Measurements from ENCODE around the gene PCDH12. TPM values are rescaled to one million over a fixed set of nuclear protein-coding genes. Genes with fewer than 3 reads are reported as not detected.

PCDH12 gene
- total RNA-seq, 1 experiment from 2014 or later: not detected

DNA sequence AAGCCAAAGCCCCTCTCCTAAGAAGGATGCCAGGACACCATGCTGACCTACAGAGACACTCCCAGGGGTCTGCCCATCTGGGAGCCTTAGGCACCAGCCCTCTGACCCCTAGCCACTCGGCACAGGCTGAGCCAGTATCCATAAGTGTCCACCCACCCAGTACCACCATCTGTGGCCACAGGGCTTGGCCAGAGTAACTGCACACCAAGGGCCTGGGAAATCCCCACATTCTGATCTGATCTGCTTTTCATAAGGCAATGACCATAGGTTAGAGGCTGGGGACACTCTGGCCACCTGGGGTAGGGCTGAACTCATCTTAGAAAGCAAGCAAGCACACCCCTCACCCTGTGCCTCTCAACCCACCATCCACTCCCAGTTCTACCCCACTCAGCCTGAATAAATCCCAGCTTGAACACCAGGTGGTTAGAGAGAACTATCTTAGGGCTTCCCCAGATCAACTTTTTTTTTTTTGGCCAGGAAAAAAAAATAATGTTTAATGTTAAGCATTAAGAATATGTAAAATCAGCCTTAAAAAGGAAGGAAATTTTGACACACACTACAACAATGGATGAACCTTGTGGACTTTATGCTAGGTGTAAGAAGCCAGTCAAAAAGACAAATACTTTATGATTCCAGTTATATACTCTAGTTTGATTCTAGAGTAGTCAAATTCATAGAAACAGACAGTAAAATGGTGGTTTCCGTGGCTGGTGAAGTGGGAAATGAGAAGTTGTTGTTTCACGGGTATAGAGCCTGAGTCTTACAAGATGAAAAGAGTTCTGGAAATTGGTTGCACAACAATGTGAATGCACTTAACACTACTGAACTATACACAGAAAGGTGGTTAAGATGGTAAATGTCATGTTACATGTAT lies 48.6 kb upstream of the PCDH12 start:
- Histone ChIP-seq H2BK15ac (ENCODE audit: low read depth, low read length) (no peak overlapping the region), H3K23ac (ENCODE audit: insufficient read length, low read depth, low read length) (no peak overlapping the region), H2AK5ac (ENCODE audit: insufficient read length, low read length) (no peak overlapping the region), H3K14ac (ENCODE audit: insufficient read depth, low read length) (no peak overlapping the region), H3K56ac (ENCODE audit: insufficient read length, low read depth, low read length) (no peak overlapping the region), H4K5ac (ENCODE audit: insufficient read length, low read depth, low read length) (no peak overlapping the region), H3T11ph (ENCODE audit: low read length) (no peak overlapping the region), H3K79me1 (ENCODE audit: insufficient read depth, low read depth, low read length, poor library complexity, severe bottlenecking) (no peaks in the 10 kb centered on the region), H2BK5ac (ENCODE audit: insufficient read length, low read length) (no peak overlapping the region), H2BK120ac (ENCODE audit: low read depth, low read length, poor library complexity, severe bottlenecking) (no peak overlapping the region), H3K27ac (ENCODE audit: insufficient read length, low read depth, low read length) (no peak overlapping the region), H4K91ac (ENCODE audit: insufficient read length, low read depth, low read length) (no peak overlapping the region), H3K23me2 (ENCODE audit: insufficient read length, low read depth, low read length, poor library complexity, severe bottlenecking) (no peaks in the 10 kb centered on the region), H3K4ac (ENCODE audit: low read depth, low read length) (no peak overlapping the region), H3K27me3 (ENCODE audit: insufficient read depth, low read length) (no peaks in the 10 kb centered on the region), H3K9me3 (ENCODE audit: control insufficient read depth, low read depth, low read length) (no peaks in the 10 kb centered on the region), H2BK20ac (ENCODE audit: low read depth, low read length, poor library complexity, severe bottlenecking) (no peak overlapping the region), H3K4me2 (ENCODE audit: insufficient read depth, insufficient read length, low read length) (no peak overlapping the region), H2AFZ (ENCODE audit: low read length) (no peak overlapping the region), H3K9ac (ENCODE audit: extremely low read depth, insufficient read length, low read length) (no peak overlapping the region), H3K4me1 (ENCODE audit: insufficient read depth, low read length) (no peaks in the 10 kb centered on the region), H2BK12ac (ENCODE audit: insufficient read length, low read depth, low read length) (no peak overlapping the region), H4K8ac (replicated peaks; ENCODE audit: insufficient read length, low read depth, low read length) (no peak overlapping the region), H3K18ac (ENCODE audit: insufficient read length, low read depth, low read length) (no peak overlapping the region), H4K20me1 (ENCODE audit: control insufficient read depth, insufficient read depth, insufficient read length) (peaks cover 2% of the 10 kb centered on the region), H3K79me2 (ENCODE audit: insufficient read depth, low read length) (no peaks in the 10 kb centered on the region)
- Mint-ChIP-seq H3K27me3 (ENCODE audit: low read depth) (no peaks in the 10 kb centered on the region), H3K4me1 (no peaks in the 10 kb centered on the region), H3K9me3 (no peaks in the 10 kb centered on the region), H3K27ac (no peak overlapping the region), H3K4me3 (no peak overlapping the region), H3K36me3 (ENCODE audit: insufficient read depth in 1 of 3, low read depth in 3 of 3) (peaks cover 20 to 84% (median 76%) of the 10 kb centered on the region in 3 experiments; a peak in 6 of 7 replicates)
- WGBS (ENCODE audit: extremely low coverage, insufficient read length, low lambda C conversion rate): no CpG with 5 or more reads among the region's 3 CpGs
- no peak for DNase-seq
- TF ChIP-seq, protein P1, sequence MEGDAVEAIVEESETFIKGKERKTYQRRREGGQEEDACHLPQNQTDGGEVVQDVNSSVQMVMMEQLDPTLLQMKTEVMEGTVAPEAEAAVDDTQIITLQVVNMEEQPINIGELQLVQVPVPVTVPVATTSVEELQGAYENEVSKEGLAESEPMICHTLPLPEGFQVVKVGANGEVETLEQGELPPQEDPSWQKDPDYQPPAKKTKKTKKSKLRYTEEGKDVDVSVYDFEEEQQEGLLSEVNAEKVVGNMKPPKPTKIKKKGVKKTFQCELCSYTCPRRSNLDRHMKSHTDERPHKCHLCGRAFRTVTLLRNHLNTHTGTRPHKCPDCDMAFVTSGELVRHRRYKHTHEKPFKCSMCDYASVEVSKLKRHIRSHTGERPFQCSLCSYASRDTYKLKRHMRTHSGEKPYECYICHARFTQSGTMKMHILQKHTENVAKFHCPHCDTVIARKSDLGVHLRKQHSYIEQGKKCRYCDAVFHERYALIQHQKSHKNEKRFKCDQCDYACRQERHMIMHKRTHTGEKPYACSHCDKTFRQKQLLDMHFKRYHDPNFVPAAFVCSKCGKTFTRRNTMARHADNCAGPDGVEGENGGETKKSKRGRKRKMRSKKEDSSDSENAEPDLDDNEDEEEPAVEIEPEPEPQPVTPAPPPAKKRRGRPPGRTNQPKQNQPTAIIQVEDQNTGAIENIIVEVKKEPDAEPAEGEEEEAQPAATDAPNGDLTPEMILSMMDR (conservative IDR thresholded peaks at IDR 0.05): no peak
